H9 (cell line): ENCODE measurements around the gene HS6ST1. TPM values are rescaled to one million over a fixed set of nuclear protein-coding genes. Genes with fewer than 3 reads are reported as not detected.

Source experiments
- DNase-seq: peaks from one replicate; pipeline ENCODE4 v3.0.0-alpha.2; 2017
- H2AFZ ChIP-seq: one replicate; pipeline ENCODE4 v1.6.1; 2013; ENCODE audit warnings: mild to moderate bottlenecking, low read length, control low read depth, moderate library complexity
- H2AK5ac ChIP-seq: 2 replicates; pipeline ENCODE4 v1.6.1; 2013; ENCODE audit warnings: low read length, control low read depth, mixed read lengths; ENCODE audit not compliant: insufficient read length
- H2BK120ac ChIP-seq: one replicate; pipeline ENCODE4 v1.6.1; 2013; ENCODE audit warnings: low read depth, mild to moderate bottlenecking, low read length, control low read depth, inconsistent platforms; ENCODE audit not compliant: poor library complexity, severe bottlenecking
- H2BK12ac ChIP-seq: 2 replicates; pipeline ENCODE4 v1.6.1; 2013; ENCODE audit warnings: low read length, control low read depth, mixed read lengths, low read depth; ENCODE audit not compliant: insufficient read length
- H2BK15ac ChIP-seq: 2 replicates; pipeline ENCODE4 v1.6.1; 2013; ENCODE audit warnings: low read depth, low read length, control low read depth
- H2BK20ac ChIP-seq: one replicate; pipeline ENCODE4 v1.6.1; 2013; ENCODE audit warnings: low read depth, mild to moderate bottlenecking, low read length, control low read depth, inconsistent platforms; ENCODE audit not compliant: poor library complexity, severe bottlenecking
- H2BK5ac ChIP-seq: 2 replicates; pipeline ENCODE4 v1.6.1; 2013; ENCODE audit warnings: low read length, control low read depth, mixed read lengths; ENCODE audit not compliant: insufficient read length
- H3K14ac ChIP-seq: 2 replicates; pipeline ENCODE4 v1.6.1; 2013; ENCODE audit warnings: low read length, control low read depth; ENCODE audit not compliant: insufficient read depth
- H3K18ac ChIP-seq: 2 replicates; pipeline ENCODE4 v1.6.1; 2013; ENCODE audit warnings: low read depth, mild to moderate bottlenecking, mixed read lengths, low read length, control low read depth; ENCODE audit not compliant: insufficient read length
- H3K23ac ChIP-seq: 2 replicates; pipeline ENCODE4 v1.6.1; 2013; ENCODE audit warnings: low read length, control low read depth, mixed read lengths, low read depth; ENCODE audit not compliant: insufficient read length
- H3K23me2 ChIP-seq: 2 replicates; pipeline ENCODE4 v1.6.1; 2013; ENCODE audit warnings: low read depth, mild to moderate bottlenecking, mixed read lengths, low read length, control low read depth; ENCODE audit not compliant: insufficient read length, poor library complexity, severe bottlenecking
- H3K27ac ChIP-seq: 2 replicates; pipeline ENCODE4 v1.5.1; 2013; ENCODE audit warnings: low read length, control low read depth, mixed read lengths, low read depth; ENCODE audit not compliant: insufficient read length
- H3K27me3 ChIP-seq: 2 replicates; pipeline ENCODE4 v1.6.1; 2013; ENCODE audit warnings: low read length, control low read depth, inconsistent platforms; ENCODE audit not compliant: insufficient read depth
- H3K4ac ChIP-seq: 2 replicates; pipeline ENCODE4 v1.6.1; 2013; ENCODE audit warnings: low read depth, mild to moderate bottlenecking, control low read depth, inconsistent platforms, low read length, moderate library complexity
- H3K4me1 ChIP-seq: 2 replicates; pipeline ENCODE4 v1.6.1; 2013; ENCODE audit warnings: low read length, control low read depth, inconsistent platforms; ENCODE audit not compliant: insufficient read depth
- H3K4me2 ChIP-seq: 2 replicates; pipeline ENCODE4 v1.6.1; 2013; ENCODE audit warnings: low read length, control low read depth, mixed read lengths; ENCODE audit not compliant: insufficient read length, insufficient read depth
- H3K56ac ChIP-seq: 2 replicates; pipeline ENCODE4 v1.6.1; 2013; ENCODE audit warnings: low read depth, mild to moderate bottlenecking, mixed read lengths, low read length, control low read depth; ENCODE audit not compliant: insufficient read length
- H3K79me1 ChIP-seq: 2 replicates; pipeline ENCODE4 v1.6.1; 2013; ENCODE audit warnings: low read depth, mild to moderate bottlenecking, moderate library complexity, low read length, control low read depth, inconsistent platforms; ENCODE audit not compliant: insufficient read depth, poor library complexity, severe bottlenecking
- H3K79me2 ChIP-seq: 2 replicates; pipeline ENCODE4 v1.6.1; 2013; ENCODE audit warnings: low read length, control low read depth, inconsistent platforms; ENCODE audit not compliant: insufficient read depth
- H3K9ac ChIP-seq: 2 replicates; pipeline ENCODE4 v1.6.1; 2013; ENCODE audit warnings: low read length, control low read depth, mixed read lengths; ENCODE audit not compliant: insufficient read length; ENCODE audit errors: extremely low read depth
- H3K9me3 ChIP-seq: one replicate; pipeline ENCODE4 v1.6.1; 2013; ENCODE audit warnings: low read depth, low read length, inconsistent platforms; ENCODE audit not compliant: control insufficient read depth
- H3T11ph ChIP-seq: one replicate; pipeline ENCODE4 v1.6.1; 2013; ENCODE audit warnings: mild to moderate bottlenecking, low read length, control low read depth, inconsistent platforms
- H4K20me1 ChIP-seq: one replicate; pipeline ENCODE4 v1.6.1; 2013; ENCODE audit not compliant: control insufficient read depth, insufficient read length, insufficient read depth
- H4K5ac ChIP-seq: 2 replicates; pipeline ENCODE4 v1.6.1; 2013; ENCODE audit warnings: low read depth, mild to moderate bottlenecking, mixed read lengths, low read length, control low read depth; ENCODE audit not compliant: insufficient read length
- H4K8ac ChIP-seq: replicated peaks from 2 replicates; pipeline ENCODE4 v1.6.1; 2013; ENCODE audit warnings: low read length, control low read depth, mixed read lengths, low read depth; ENCODE audit not compliant: insufficient read length
- H4K91ac ChIP-seq: 2 replicates; pipeline ENCODE4 v1.6.1; 2013; ENCODE audit warnings: low read depth, mild to moderate bottlenecking, moderate library complexity, mixed read lengths, low read length, control low read depth; ENCODE audit not compliant: insufficient read length
- H3K27ac Mint-ChIP-seq, 3 experiments: 2 replicates in 2 of 3; 3 replicates in 1 of 3; pipeline ENCODE4 v1.8.0; 2020 to 2021; ENCODE audit warnings: mixed read lengths in 3 of 3, mild to moderate bottlenecking in 1 of 3, moderate library complexity in 1 of 3
- H3K27me3 Mint-ChIP-seq: 2 replicates; pipeline ENCODE4 v1.8.0; 2021; ENCODE audit warnings: low read depth, mild to moderate bottlenecking, moderate library complexity, mixed read lengths
- H3K36me3 Mint-ChIP-seq, 3 experiments: 2 replicates in 2 of 3; 3 replicates in 1 of 3; pipeline ENCODE4 v1.8.0; 2020 to 2021; ENCODE audit warnings: low read depth in 3 of 3, mixed read lengths in 3 of 3; ENCODE audit not compliant: insufficient read depth in 1 of 3
- H3K4me1 Mint-ChIP-seq, 2 experiments: 2 replicates each; pipeline ENCODE4 v1.8.0; 2020; ENCODE audit warnings: mixed read lengths in 2 of 2
- H3K4me3 Mint-ChIP-seq, 2 experiments: 2 replicates in 1 of 2; 3 replicates in 1 of 2; pipeline ENCODE4 v1.8.0; 2020 to 2021; ENCODE audit warnings: mild to moderate bottlenecking in 2 of 2, mixed read lengths in 2 of 2, moderate library complexity in 1 of 2
- H3K9me3 Mint-ChIP-seq, 2 experiments: 2 replicates in 1 of 2; 3 replicates in 1 of 2; pipeline ENCODE4 v1.8.0; 2020; ENCODE audit warnings: mild to moderate bottlenecking in 2 of 2, mixed read lengths in 2 of 2, moderate library complexity in 1 of 2
- CTCF ChIP-seq: fragments of 200-600 bp; sonication (generic); conservative IDR thresholded peaks from 3 replicates; pipeline ENCODE4 v1.8.0; 2021; ENCODE audit warnings: antibody characterized with exemption, mild to moderate bottlenecking
- WGBS: extraction: QIAGEN DNeasy Blood & Tissue Kit; methylation state at CpG from one replicate; pipeline ENCODE4 v1.1.7; 2013; ENCODE audit warnings: missing lambda C conversion rate, low lambda C conversion rate, mixed read lengths; ENCODE audit not compliant: insufficient read length; ENCODE audit errors: extremely low coverage; 5-methylcytosine and 5-hydroxymethylcytosine counted together
- total RNA-seq: library from RNA; stranded (reverse); gene quantifications from 2 replicates; pipeline ENCODE4 v1.2.1, GENCODE V29; 2021

HS6ST1 gene
- total RNA-seq, 1 experiment from 2014 or later, result 60.2 TPM

- H3K4me1 Mint-ChIP-seq, result peaks cover 56% of the 10 kb centered on the region in 2 experiments
- Histone ChIP-seq H4K5ac (no peak overlapping the region), H2BK120ac (no peak overlapping the region), H2BK15ac (no peak overlapping the region), H2AK5ac (no peak overlapping the region), H4K20me1 (no peaks in the 10 kb centered on the region), H3K27me3 (no peaks in the 10 kb centered on the region), H3K56ac (no peak overlapping the region), H3T11ph (no peak overlapping the region), H3K79me1 (no peaks in the 10 kb centered on the region), H3K23ac (no peak overlapping the region), H2BK12ac (no peak overlapping the region), H3K14ac (no peak overlapping the region), H3K23me2 (no peaks in the 10 kb centered on the region), H3K4ac (no peak overlapping the region), H2BK20ac (no peak overlapping the region), H3K4me1 (peaks cover 7% of the 10 kb centered on the region; the same call in 1 of the 2 replicates), H3K18ac (no peak overlapping the region), H3K9ac (no peak overlapping the region), H4K91ac (no peak overlapping the region), H3K27ac (no peak overlapping the region), H2AFZ (no peak overlapping the region), H2BK5ac (no peak overlapping the region), H4K8ac (no peak overlapping the region), H3K9me3 (no peaks in the 10 kb centered on the region), H3K4me2 (no peak overlapping the region), H3K79me2 (no peaks in the 10 kb centered on the region)
- TF ChIP-seq CTCF, result no peak
- no CpG with 5 or more reads among the region's 12 CpGs for WGBS
- H3K36me3 Mint-ChIP-seq, result peaks cover 0 to 2% (median 0%) of the 10 kb centered on the region in 3 experiments; a peak in 4 of 7 replicates
- H3K4me3 Mint-ChIP-seq, result no peak overlapping the region
- H3K27ac Mint-ChIP-seq, result peak overlapping the region in 2 of 3 experiments; percentile 71 to 87; a peak in 2 of 7 replicates
- DNase-seq, result no peak
- H3K9me3 Mint-ChIP-seq, result peaks cover 0 to 2% of the 10 kb centered on the region in 2 experiments; a peak in 1 of 5 replicates
- peaks cover 1% of the 10 kb centered on the region for H3K27me3 Mint-ChIP-seq
Observed at GRCh38 chr2:128365217-128365905, 46.7 kb upstream of the HS6ST1 start.
